Suprapubic skin (tissue), 3 donors: Measurements from ENCODE around the gene WNT2B.

Experiments used
- POLR2A ChIP-seq, 2 donors: fragments of 450-650 bp; IDR thresholded peaks; one replicate each; pipeline ENCODE4 v1.6.1; 2017; ENCODE audit warnings: antibody characterized with exemption in 2 of 2, mild to moderate bottlenecking in 2 of 2, moderate library complexity in 2 of 2
- TF ChIP-seq, protein P1 (sequence below), 2 donors: fragments of 200-600 bp in 1 of 2; fragments of 450-650 bp in 1 of 2; sonication (generic) in 1 of 2; IDR thresholded peaks; one replicate each; pipeline ENCODE4 v1.5.1; 2016 to 2019; ENCODE audit warnings: antibody characterized with exemption in 2 of 2, mild to moderate bottlenecking in 1 of 2, moderate library complexity in 1 of 2

- TF ChIP-seq, protein P1, sequence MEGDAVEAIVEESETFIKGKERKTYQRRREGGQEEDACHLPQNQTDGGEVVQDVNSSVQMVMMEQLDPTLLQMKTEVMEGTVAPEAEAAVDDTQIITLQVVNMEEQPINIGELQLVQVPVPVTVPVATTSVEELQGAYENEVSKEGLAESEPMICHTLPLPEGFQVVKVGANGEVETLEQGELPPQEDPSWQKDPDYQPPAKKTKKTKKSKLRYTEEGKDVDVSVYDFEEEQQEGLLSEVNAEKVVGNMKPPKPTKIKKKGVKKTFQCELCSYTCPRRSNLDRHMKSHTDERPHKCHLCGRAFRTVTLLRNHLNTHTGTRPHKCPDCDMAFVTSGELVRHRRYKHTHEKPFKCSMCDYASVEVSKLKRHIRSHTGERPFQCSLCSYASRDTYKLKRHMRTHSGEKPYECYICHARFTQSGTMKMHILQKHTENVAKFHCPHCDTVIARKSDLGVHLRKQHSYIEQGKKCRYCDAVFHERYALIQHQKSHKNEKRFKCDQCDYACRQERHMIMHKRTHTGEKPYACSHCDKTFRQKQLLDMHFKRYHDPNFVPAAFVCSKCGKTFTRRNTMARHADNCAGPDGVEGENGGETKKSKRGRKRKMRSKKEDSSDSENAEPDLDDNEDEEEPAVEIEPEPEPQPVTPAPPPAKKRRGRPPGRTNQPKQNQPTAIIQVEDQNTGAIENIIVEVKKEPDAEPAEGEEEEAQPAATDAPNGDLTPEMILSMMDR (IDR thresholded peaks at IDR 0.05) = no peak
- no peak for TF ChIP-seq POLR2A (IDR thresholded peaks at IDR 0.05)
These were observed 49.9 kb downstream of the WNT2B start for GRCh38 chr1:112558634-112559033.
